Keratinocyte (primary cell): ENCODE data around the gene EMILIN1. TPM values are rescaled to one million over a fixed set of nuclear protein-coding genes. Genes with fewer than 3 reads are reported as not detected.

Source experiments
- DNase-seq: peaks from one replicate; pipeline ENCODE4 v3.0.0-alpha.2; 2011; ENCODE audit warnings: low read depth, missing footprints, low spot score
- FAIRE-seq: peaks from 2 replicates; lab custom pipeline; 2011; peaks lifted over from hg19 to GRCh38; lab: Jason Lieb, UNC
- H2AFZ ChIP-seq: 2 replicates; pipeline ENCODE4 v1.6.0; 2012; ENCODE audit warnings: low read length, control low read depth, inconsistent platforms; ENCODE audit not compliant: control insufficient read depth
- H3K27ac ChIP-seq: 2 replicates; pipeline ENCODE4 v1.5.1; 2011; ENCODE audit warnings: low read length; ENCODE audit not compliant: control insufficient read depth, insufficient read depth
- H3K27me3 ChIP-seq: 3 replicates; pipeline ENCODE4 v1.6.0; 2011; ENCODE audit warnings: low read length; ENCODE audit not compliant: control insufficient read depth, insufficient read depth; ENCODE audit errors: extremely low read depth
- H3K36me3 ChIP-seq, 2 experiments: 2 replicates in 1 of 2; 3 replicates in 1 of 2; pipeline ENCODE4 v1.5.1; 2011; ENCODE audit warnings: low read length in 2 of 2, mild to moderate bottlenecking in 1 of 2; ENCODE audit not compliant: control insufficient read depth in 2 of 2, insufficient read depth in 2 of 2; ENCODE audit errors: extremely low read depth in 1 of 2
- H3K4me1 ChIP-seq: 3 replicates; pipeline ENCODE4 v1.5.1; 2011; ENCODE audit warnings: low read length; ENCODE audit not compliant: control insufficient read depth, insufficient read depth; ENCODE audit errors: extremely low read depth
- H3K4me2 ChIP-seq: 3 replicates; pipeline ENCODE4 v1.6.0; 2011; ENCODE audit warnings: low read depth, low read length; ENCODE audit not compliant: control insufficient read depth, insufficient read depth; ENCODE audit errors: extremely low read depth
- H3K4me3 ChIP-seq, 3 experiments: fragments of 200-600 bp in 1 of 3; sonication (generic) in 1 of 3; 2 replicates in 2 of 3; 3 replicates in 1 of 3; pipeline ENCODE4 v1.5.1; 2011 to 2016; ENCODE audit warnings: low read length in 3 of 3, mild to moderate bottlenecking in 3 of 3, control low read depth in 2 of 3, inconsistent platforms in 1 of 3, low read depth in 1 of 3, mixed read lengths in 1 of 3, mixed run types in 1 of 3, moderate library complexity in 1 of 3; ENCODE audit not compliant: control insufficient read depth in 2 of 3, insufficient read depth in 2 of 3; ENCODE audit errors: extremely low read depth in 1 of 3
- H3K79me2 ChIP-seq: 2 replicates; pipeline ENCODE4 v1.6.0; 2012; ENCODE audit warnings: low read length; ENCODE audit not compliant: control insufficient read depth, insufficient read depth
- H3K9ac ChIP-seq: 3 replicates; pipeline ENCODE4 v1.6.0; 2011; ENCODE audit warnings: low read length; ENCODE audit not compliant: control insufficient read depth, insufficient read depth; ENCODE audit errors: extremely low read depth
- H3K9me1 ChIP-seq: 3 replicates; pipeline ENCODE4 v1.6.0; 2011; ENCODE audit warnings: low read length; ENCODE audit not compliant: control insufficient read depth, insufficient read depth; ENCODE audit errors: extremely low read depth
- H3K9me3 ChIP-seq: 2 replicates; pipeline ENCODE4 v1.5.1; 2012; ENCODE audit warnings: low read depth, low read length; ENCODE audit not compliant: control insufficient read depth
- H4K20me1 ChIP-seq: 3 replicates; pipeline ENCODE4 v1.6.0; 2011; ENCODE audit warnings: low read length; ENCODE audit not compliant: control insufficient read depth, insufficient read depth; ENCODE audit errors: extremely low read depth
- EZH2 ChIP-seq: IDR thresholded peaks from one replicate; pipeline ENCODE4 v1.6.1; 2012; ENCODE audit warnings: inconsistent platforms, mild to moderate bottlenecking, low read length, moderate library complexity
- dilution Hi-C: fragments of 300-500 bp; cut with MboI; formaldehyde crosslinking; loops from one replicate; pipeline ENCODE4 v1.7.0; 2020; ENCODE audit warnings: low sequenced_read_pairs; ENCODE audit not compliant: extremely low pct_ligation_motif_present
- polyA plus RNA-seq, 5 experiments: library from polyadenylated mRNA; depleted of rRNA in 3 of 5; stranded (reverse) in 3 of 5; stranded (forward) in 1 of 5; unstranded in 1 of 5; fragments of >200 nt; gene quantifications; 1 replicate in 1 of 5; 2 replicates in 3 of 5; 3 replicates in 1 of 5; pipeline versions ENCODE4 v1.2.1 to v1.2.3, GENCODE V29; 2011 to 2012; ENCODE audit warnings: missing spikeins in 2 of 5, low read depth in 1 of 5, low replicate concordance in 1 of 5
- TF ChIP-seq, protein P1 (sequence below), 3 experiments: IDR thresholded peaks in 1 of 3; conservative IDR thresholded peaks in 1 of 3; optimal IDR thresholded peaks in 1 of 3; 2 replicates in 2 of 3; 3 replicates in 1 of 3; pipeline versions ENCODE3 to v1.5.1; 2011; ENCODE audit warnings: low read length in 3 of 3, mild to moderate bottlenecking in 3 of 3, moderate library complexity in 2 of 3, control low read depth in 1 of 3, inconsistent platforms in 1 of 3; ENCODE audit not compliant: insufficient read depth in 2 of 3; ENCODE audit errors: extremely low read depth in 1 of 3

The EMILIN1 gene
- polyA plus RNA-seq, 1 donor (not counting 4 experiments of a cell fraction or from before 2014, with no cell fraction given): 0.03 TPM

DNA sequence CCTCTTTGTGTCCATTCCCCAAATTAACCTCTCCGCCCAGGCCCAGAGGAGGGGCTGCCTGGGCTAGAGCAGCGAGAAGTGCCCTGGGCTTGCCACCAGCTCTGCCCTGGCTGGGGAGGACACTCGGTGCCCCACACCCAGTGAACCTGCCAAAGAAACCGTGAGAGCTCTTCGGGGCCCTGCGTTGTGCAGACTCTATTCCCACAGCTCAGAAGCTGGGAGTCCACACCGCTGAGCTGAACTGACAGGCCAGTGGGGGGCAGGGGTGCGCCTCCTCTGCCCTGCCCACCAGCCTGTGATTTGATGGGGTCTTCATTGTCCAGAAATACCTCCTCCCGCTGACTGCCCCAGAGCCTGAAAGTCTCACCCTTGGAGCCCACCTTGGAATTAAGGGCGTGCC lies 21.6 kb downstream of the EMILIN1 start:
- TF ChIP-seq, protein P1, sequence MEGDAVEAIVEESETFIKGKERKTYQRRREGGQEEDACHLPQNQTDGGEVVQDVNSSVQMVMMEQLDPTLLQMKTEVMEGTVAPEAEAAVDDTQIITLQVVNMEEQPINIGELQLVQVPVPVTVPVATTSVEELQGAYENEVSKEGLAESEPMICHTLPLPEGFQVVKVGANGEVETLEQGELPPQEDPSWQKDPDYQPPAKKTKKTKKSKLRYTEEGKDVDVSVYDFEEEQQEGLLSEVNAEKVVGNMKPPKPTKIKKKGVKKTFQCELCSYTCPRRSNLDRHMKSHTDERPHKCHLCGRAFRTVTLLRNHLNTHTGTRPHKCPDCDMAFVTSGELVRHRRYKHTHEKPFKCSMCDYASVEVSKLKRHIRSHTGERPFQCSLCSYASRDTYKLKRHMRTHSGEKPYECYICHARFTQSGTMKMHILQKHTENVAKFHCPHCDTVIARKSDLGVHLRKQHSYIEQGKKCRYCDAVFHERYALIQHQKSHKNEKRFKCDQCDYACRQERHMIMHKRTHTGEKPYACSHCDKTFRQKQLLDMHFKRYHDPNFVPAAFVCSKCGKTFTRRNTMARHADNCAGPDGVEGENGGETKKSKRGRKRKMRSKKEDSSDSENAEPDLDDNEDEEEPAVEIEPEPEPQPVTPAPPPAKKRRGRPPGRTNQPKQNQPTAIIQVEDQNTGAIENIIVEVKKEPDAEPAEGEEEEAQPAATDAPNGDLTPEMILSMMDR (optimal IDR thresholded peaks at IDR 0.05 in 1 of 3, IDR thresholded peaks at IDR 0.05 in 1 of 3, conservative IDR thresholded peaks at IDR 0.05 in 1 of 3; ENCODE audit: extremely low read depth in 1 of 3, insufficient read depth in 2 of 3, low read length in 3 of 3): no peak
- no peak for TF ChIP-seq EZH2
- dilution Hi-C loops: no loop called here
- no peaks in the 10 kb centered on the region for H3K9me1 ChIP-seq
- H3K79me2 ChIP-seq: no peaks in the 10 kb centered on the region
- H3K9me3 ChIP-seq: no peaks in the 10 kb centered on the region
- H3K27me3 ChIP-seq: peaks cover 9% of the 10 kb centered on the region
- FAIRE-seq (no peak), DNase-seq (no peak)
- no peak overlapping the region for H3K27ac ChIP-seq
- H3K4me2 ChIP-seq: no peak overlapping the region
- H3K9ac ChIP-seq: no peak overlapping the region
- no peaks in the 10 kb centered on the region for H3K36me3 ChIP-seq
- peaks cover 4% of the 10 kb centered on the region for H4K20me1 ChIP-seq
- H3K4me3 ChIP-seq: no peak overlapping the region
- H3K4me1 ChIP-seq: peaks cover 4% of the 10 kb centered on the region
- H2AFZ ChIP-seq: no peak overlapping the region

DNA sequence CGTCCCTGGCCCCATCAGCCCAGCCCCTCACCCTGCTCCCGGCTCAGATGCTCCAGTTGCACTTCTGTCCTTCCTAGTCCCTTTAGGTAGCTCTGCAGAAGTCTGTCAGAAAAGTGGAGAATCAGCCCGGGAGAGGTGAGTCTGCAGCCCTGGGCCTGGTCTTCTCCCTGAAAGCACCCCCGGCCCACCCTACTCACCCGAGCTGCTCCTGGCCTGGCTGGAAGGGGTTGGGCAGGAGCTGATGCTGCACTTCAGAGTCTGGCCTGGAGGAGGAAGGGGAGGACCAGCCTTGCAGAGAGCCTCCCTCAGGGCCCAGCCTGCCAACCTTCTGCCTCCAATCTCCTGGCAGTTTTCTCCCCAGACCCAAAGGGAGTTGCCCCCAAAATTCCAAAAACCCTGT lies 23.9 kb downstream of the EMILIN1 start:
- Histone ChIP-seq H2AFZ (no peak overlapping the region), H3K4me3 (no peak overlapping the region), H3K9me1 (no peaks in the 10 kb centered on the region), H3K4me2 (no peak overlapping the region), H3K4me1 (no peaks in the 10 kb centered on the region), H3K27ac (no peak overlapping the region), H3K27me3 (peaks cover 9% of the 10 kb centered on the region), H3K36me3 (no peaks in the 10 kb centered on the region), H3K9me3 (no peaks in the 10 kb centered on the region), H4K20me1 (peaks cover 4% of the 10 kb centered on the region), H3K79me2 (no peaks in the 10 kb centered on the region), H3K9ac (no peak overlapping the region)
- TF ChIP-seq EZH2: no peak
- TF ChIP-seq, protein P1 (optimal IDR thresholded peaks at IDR 0.05 in 1 of 3, IDR thresholded peaks at IDR 0.05 in 1 of 3, conservative IDR thresholded peaks at IDR 0.05 in 1 of 3; ENCODE audit: extremely low read depth in 1 of 3, insufficient read depth in 2 of 3, low read length in 3 of 3): no peak
- dilution Hi-C loops: no loop called here
- DNase-seq (no peak), FAIRE-seq (no peak)
